GM21423 (cell line): ENCODE measurements around the gene ARL1.
"Not testable (repeated sequence)": the region's sequence is repeated elsewhere in the genome, so short reads cannot be mapped to it uniquely, and the experiment has no call there.

ENCODE experiments used
- ATAC-seq: cut with Tn5 transposase; IDR thresholded peaks from one replicate; pipeline ENCODE4 v1.9.1; 2021; ENCODE audit warnings: mild to moderate bottlenecking, moderate library complexity; ENCODE audit not compliant: unreplicated experiment

Gene ARL1

GRCh38 chr12:101407436-101408345, at the start of gene ARL1:
Gene ARL1, minus strand, starts transcription at chr12:101407772. Its CDS starts 127 bp downstream, at chr12:101407645.
- peak; percentile 78 for ATAC-seq

DNA sequence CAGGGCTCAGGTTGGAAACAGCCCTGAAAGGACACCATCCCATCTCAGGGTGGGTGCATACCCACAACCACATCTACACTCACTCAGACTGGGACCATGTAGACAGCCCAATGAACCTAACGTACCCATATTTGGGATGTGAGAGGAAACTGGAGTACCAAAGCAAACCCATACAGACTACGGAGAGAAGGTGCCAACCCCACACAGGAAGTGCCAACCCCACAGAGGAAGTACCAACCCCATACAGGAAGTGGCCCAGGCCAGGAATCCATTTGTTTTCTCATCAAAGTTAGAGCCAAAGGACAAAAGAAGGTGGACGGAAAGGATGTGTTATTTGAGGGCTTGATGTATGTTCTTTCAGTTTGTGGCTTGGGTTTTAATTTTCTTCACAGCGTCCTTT, 48.1 kb upstream of the ARL1 start:
- ATAC-seq = no peak

GRCh38 chr12:101441461-101442224, 34.1 kb upstream of the ARL1 start:
- ATAC-seq = no peak

- ATAC-seq = no peak
Observed at GRCh38 chr12:101439236-101439635, 31.7 kb upstream of the ARL1 start.

DNA sequence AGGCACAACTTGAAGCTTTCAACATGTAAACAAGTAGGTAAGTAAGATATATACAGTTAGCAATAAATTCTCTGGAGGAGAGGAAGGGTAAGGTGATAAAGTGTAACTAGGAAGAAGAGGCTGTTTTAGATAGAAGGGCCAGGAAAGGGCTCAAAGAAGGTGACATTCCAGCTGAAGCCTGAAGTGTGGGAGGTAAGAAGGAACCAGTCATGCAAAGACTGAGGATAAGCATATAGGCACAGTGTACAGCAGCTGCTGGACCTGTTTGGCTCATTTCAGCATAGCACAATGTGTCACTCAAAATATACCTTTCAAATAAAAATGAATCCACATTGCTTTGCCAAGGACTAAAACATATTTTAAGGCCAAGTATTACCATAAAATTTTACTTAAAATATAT, 28.6 kb upstream of the ARL1 start:
- ATAC-seq = no peak

- ATAC-seq = no peak
Observed at GRCh38 chr12:101430456-101430855, 22.9 kb upstream of the ARL1 start.

DNA sequence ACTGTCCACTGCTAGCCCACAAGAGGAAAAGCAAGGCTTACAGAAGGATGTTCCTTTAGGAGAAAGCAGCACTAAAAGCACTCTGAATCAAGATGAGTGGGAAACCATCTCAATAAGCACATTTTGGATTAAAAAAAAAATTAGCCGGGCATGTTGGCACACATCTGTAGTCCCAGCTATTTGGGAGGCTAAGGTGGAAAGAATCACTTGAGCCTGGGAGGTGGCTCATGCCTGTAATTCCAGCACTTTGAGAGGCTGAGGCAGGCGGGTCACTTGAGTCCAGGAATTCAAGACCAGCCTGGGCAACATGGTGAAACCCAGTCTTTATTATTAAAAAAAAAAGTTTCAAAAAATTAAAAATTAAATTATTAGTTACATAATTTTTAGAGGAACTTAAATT, 17.0 kb upstream of the ARL1 start:
- no peak for ATAC-seq

- ATAC-seq = not testable (repeated sequence)
Observed at GRCh38 chr12:101422066-101422465, 14.5 kb upstream of the ARL1 start.

GRCh38 chr12:101415228-101415627, 7.7 kb upstream of the ARL1 start:
- ATAC-seq = no peak

DNA sequence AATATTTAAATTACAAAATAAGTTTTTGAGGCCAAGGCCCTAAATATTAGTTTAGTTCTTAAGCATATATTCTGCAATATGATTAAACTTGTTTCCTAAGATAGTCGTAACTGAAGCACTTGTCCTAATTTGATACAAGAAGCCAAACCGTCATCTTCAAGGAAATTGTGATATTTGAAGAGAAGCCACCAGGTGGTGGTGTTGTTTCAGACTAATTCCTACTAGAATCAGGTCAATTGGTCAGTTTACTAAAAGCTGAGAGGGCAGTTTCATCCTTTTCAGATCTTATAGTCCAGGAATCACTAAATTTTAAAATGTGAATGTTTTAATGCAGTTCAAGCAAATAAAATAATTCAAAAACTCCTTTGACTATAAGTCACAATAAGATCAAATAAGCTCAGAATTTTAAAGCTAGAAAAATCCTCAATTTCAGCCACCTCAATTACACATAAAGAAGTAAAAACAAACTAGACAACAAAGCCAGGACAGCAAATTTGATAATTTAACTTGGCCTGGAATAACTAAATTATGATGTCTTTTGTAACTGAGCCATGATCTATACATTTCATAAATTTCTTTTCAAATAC, 7.1 kb upstream of the ARL1 start:
- no peak for ATAC-seq

- not testable (repeated sequence) for ATAC-seq
Observed at GRCh38 chr12:101410169-101410568, 2.6 kb upstream of the ARL1 start.

- peak; percentile 19 for ATAC-seq
Observed at GRCh38 chr12:101407049-101407435, 530 bp downstream of the ARL1 start.

DNA sequence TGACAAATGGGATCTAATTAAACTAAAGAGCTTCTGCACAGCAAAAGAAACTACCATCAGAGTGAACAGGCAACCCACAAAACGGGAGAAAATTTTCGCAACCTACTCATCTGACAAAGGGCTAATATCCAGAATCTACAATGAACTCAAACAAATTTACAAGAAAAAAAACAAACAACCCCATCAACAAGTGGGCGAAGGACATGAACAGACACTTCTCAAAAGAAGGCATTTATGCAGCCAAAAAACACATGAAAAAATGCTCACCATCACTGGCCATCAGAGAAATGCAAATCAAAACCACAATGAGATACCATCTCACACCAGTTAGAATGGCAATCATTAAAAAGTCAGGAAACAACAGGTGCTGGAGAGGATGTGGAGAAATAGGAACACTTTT, 16.4 kb downstream of the ARL1 start:
- ATAC-seq = not testable (repeated sequence)

- ATAC-seq = no peak
Observed at GRCh38 chr12:101379149-101379548, 28.4 kb downstream of the ARL1 start.

DNA sequence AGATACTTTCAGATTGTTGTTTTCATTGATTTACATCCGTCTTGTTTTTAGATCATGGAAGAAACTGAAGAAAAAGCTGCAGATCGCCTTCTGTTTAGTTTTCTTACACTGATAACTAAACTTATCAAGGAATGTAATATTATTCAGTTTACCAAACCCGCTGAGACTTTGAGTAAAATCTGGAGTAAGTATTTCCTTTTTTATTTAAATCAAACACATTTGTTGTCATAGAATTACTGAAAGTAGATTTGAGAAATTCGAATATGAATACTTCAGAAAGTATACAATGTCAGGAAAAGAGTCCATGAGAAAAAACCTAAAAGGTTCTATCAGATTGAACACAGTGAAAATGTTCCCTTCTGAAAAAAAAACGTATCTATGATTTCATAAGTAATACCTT, 32.0 kb downstream of the ARL1 start:
- no peak for ATAC-seq

GRCh38 chr12:101372431-101372830, 35.1 kb downstream of the ARL1 start:
- ATAC-seq = no peak

DNA sequence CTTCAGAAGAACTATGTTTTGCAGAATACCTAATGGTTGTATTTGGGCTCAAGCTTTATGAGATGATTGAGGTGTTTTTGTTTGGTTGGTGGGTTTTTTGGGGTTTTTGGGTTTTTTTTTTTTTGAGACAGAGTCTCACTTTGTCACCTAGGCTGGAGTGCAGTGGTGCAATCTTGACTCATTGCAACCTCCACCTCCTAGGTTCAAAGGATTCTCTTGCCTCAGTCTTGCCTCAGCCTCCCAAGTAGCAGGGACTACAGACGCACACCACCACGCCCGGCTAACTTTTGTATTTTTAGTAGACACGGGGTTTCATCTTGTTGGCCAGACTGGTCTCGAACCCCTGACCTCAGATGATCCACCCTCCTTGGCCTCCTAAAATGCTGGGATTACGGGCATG, 39.6 kb downstream of the ARL1 start:
- no peak for ATAC-seq

DNA sequence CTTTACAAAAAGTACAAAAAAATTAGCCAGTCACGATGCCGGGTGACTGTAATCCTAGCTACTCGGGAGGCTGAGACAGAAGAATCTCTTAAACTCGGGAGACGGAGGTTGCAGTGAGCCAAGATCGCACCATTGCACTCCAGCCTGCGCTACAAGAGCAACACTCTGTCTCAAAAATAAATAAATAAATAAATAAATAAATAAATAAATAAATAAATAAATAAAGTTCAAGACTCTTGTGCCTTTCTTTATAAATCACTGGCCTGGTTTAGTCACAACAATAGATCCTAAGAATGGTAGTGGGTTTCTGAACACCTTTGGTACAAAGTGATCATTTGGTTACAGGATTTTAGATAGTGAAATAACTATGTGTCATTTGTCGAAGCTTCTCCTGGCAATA, 46.1 kb downstream of the ARL1 start:
- ATAC-seq = no peak

DNA sequence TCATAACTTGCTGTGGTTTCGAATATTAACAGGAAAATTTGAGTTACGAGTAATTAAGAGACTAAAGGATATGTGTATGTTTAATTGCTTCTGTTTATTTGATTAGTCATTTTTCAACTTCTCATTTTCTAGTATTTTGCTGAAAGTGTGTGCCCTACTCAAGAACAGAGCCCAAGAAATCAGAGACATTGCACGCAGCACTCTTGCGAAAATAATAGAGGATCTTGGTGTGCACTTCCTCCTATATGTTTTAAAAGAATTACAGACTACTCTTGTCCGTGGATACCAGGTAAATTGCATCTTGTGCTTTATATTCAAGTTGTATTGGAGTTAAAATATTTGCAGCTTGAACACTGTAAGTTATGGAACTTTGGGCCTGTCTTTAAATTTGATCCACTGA, 50.8 kb downstream of the ARL1 start:
- ATAC-seq = no peak

DNA sequence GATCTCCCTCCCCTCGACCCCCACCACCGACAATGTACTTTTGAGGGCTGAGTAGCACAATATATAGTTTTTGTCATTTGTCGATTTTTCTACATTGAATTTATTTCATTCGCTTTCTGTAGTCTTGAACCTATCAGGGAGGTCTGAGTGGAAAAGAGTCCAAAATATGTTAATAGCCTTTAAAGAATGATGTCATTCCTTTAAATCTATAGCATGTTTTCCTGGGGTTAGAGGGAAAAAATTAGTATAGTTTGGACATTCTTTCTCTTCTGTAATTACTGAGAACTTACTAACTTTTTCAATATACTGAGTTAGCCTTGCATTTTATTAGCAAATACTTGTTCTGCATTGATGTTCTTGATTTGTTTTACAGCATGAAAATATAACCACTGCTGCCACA, 55.9 kb downstream of the ARL1 start:
- no peak for ATAC-seq

- no peak for ATAC-seq
Observed at GRCh38 chr12:101343893-101344292, 63.7 kb downstream of the ARL1 start.
